ENCODE measurements around the gene KIAA1143. TPM values are rescaled to one million over a fixed set of nuclear protein-coding genes. Genes with fewer than 3 reads are reported as not detected.

The KIAA1143 gene
- total RNA-seq (ENCODE audit: unreplicated experiment) = 37.9 TPM
- long read RNA-seq, full-length matches to known transcripts = 21 of 23 reads
- long read RNA-seq, partial matches to known transcripts = 0 of 23 reads
- long read RNA-seq, other reads (novel, unspliced or antisense) = 2 of 23 reads

DNA sequence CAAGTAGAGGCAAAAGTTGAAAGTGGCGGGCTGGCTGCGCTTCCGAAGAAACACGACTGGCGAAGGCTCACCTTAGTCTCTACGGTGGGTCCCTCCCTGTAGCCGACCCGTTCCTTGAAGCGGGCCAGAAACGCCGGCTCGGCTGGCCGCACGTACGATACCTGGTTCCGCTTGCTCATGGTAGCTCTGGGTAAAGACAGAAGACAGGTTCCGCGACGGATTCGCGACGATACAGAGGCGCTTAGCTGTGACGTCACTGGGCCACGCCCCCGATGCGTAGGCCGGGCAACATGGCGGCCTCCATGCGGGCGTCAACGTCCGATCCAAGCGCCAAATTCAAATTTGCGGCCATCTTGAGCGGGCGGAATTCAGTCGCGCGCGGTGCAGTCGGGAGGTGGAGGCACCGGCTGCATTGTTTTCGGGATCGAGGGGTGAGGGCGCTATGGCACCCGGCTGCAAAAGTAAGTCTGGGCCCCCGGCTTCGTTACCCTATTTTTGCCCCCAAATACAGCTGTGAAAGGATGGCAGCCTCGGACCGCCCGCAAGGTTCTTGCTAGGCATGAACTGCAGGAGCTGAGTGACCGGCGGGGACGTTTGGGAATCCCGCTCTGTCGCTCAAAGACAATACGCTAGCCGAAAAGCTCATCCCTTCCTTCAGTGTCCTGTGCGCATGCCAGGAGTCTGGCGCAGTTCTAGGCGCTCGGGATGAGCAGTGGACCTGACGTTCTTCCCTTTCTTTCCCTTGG, at the start of gene KIAA1143, which contains the start of gene KIF15:
Gene KIAA1143, minus strand, starts transcription at position 196 of the 746 bp plus-strand sequence. Its CDS starts 17 bp downstream, at position 179.
Gene KIF15, plus strand, starts transcription at position 371 of the 746 bp plus-strand sequence. Its CDS starts 72 bp downstream, at position 443.
- Mint-ChIP-seq H3K27ac (ENCODE audit: unreplicated experiment) (peak within 1 kb of the TSS; percentile 84), H3K4me3 (ENCODE audit: unreplicated experiment) (peak within 1 kb of the TSS; percentile 96), H3K4me1 (ENCODE audit: unreplicated experiment) (peaks cover 7% of the 10 kb centered on the region), H3K9me3 (ENCODE audit: unreplicated experiment) (peaks cover 8% of the 10 kb centered on the region), H3K36me3 (ENCODE audit: low read depth, unreplicated experiment) (peaks cover 45% of the 10 kb centered on the region), H3K27me3 (ENCODE audit: unreplicated experiment) (peaks cover 5% of the 10 kb centered on the region)
- peak; percentile 94 for DNase-seq (ENCODE audit: low spot score)
- no peak for TF ChIP-seq CTCF (IDR thresholded peaks at IDR 0.05; ENCODE audit: unreplicated experiment)

GRCh38 chr3:44805960-44806359, 44.5 kb upstream of the KIAA1143 start:
- Mint-ChIP-seq H3K36me3 (ENCODE audit: low read depth, unreplicated experiment) (no peaks in the 10 kb centered on the region), H3K4me1 (ENCODE audit: unreplicated experiment) (no peaks in the 10 kb centered on the region), H3K4me3 (ENCODE audit: unreplicated experiment) (no peak overlapping the region), H3K27me3 (ENCODE audit: unreplicated experiment) (no peaks in the 10 kb centered on the region), H3K27ac (ENCODE audit: unreplicated experiment) (no peak overlapping the region), H3K9me3 (ENCODE audit: unreplicated experiment) (no peaks in the 10 kb centered on the region)
- TF ChIP-seq CTCF (IDR thresholded peaks at IDR 0.05; ENCODE audit: unreplicated experiment) = no peak
- no peak for DNase-seq (ENCODE audit: low spot score)

DNA sequence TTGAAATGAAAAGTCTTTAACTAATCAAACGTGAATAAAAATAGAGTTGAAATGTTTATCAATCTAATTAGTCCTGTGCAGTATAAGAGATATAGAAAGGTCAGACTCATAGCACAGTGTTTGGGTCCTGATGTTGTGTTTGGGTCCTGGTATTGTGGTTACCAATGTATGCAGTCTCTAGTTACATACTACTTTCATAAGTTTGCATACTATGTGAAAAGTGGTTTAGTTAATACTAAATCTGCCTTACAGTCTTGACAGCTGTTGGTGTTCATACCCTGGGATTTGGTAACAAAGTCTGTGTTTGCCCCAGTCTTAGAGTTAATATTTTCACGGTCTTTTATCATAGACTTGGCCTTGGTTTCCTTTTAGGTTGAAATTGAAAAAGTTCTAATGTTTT, 41.9 kb upstream of the KIAA1143 start:
- Mint-ChIP-seq H3K4me3 (ENCODE audit: unreplicated experiment) (no peak overlapping the region), H3K27ac (ENCODE audit: unreplicated experiment) (no peak overlapping the region), H3K36me3 (ENCODE audit: low read depth, unreplicated experiment) (no peaks in the 10 kb centered on the region), H3K27me3 (ENCODE audit: unreplicated experiment) (no peaks in the 10 kb centered on the region), H3K9me3 (ENCODE audit: unreplicated experiment) (no peaks in the 10 kb centered on the region), H3K4me1 (ENCODE audit: unreplicated experiment) (no peaks in the 10 kb centered on the region)
- no peak for DNase-seq (ENCODE audit: low spot score)
- TF ChIP-seq CTCF (IDR thresholded peaks at IDR 0.05; ENCODE audit: unreplicated experiment) = no peak

GRCh38 chr3:44802011-44802410, 40.6 kb upstream of the KIAA1143 start:
- H3K4me3 Mint-ChIP-seq (ENCODE audit: unreplicated experiment) = no peak overlapping the region
- TF ChIP-seq CTCF (IDR thresholded peaks at IDR 0.05; ENCODE audit: unreplicated experiment) = no peak
- no peak for DNase-seq (ENCODE audit: low spot score)
- H3K27me3 Mint-ChIP-seq (ENCODE audit: unreplicated experiment) = no peaks in the 10 kb centered on the region
- H3K4me1 Mint-ChIP-seq (ENCODE audit: unreplicated experiment) = no peaks in the 10 kb centered on the region
- no peak overlapping the region for H3K27ac Mint-ChIP-seq (ENCODE audit: unreplicated experiment)
- H3K9me3 Mint-ChIP-seq (ENCODE audit: unreplicated experiment) = no peaks in the 10 kb centered on the region
- H3K36me3 Mint-ChIP-seq (ENCODE audit: low read depth, unreplicated experiment) = no peaks in the 10 kb centered on the region

DNA sequence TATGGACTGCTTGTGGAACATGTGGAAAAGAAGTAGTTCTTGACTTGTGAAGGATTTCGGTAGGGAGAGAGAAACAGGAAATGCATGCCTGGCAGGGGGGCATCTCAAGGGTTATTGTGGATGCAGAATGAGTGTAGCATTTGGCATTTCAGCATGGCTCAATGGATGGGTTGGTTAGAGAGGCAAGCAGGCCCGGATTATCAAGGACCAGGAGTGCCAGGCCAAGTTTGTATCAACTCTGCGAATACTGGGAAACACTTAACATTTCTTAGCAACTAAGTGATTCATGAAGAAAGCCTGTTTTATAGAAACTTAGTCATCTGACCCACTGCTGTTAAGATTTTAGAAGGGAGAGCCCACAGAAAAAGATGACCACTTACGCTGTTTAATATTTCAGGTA, 33.8 kb upstream of the KIAA1143 start:
- no peak for DNase-seq (ENCODE audit: low spot score)
- peaks cover 5% of the 10 kb centered on the region for H3K36me3 Mint-ChIP-seq (ENCODE audit: low read depth, unreplicated experiment)
- peaks cover 1% of the 10 kb centered on the region for H3K27me3 Mint-ChIP-seq (ENCODE audit: unreplicated experiment)
- no peak overlapping the region for H3K27ac Mint-ChIP-seq (ENCODE audit: unreplicated experiment)
- H3K4me3 Mint-ChIP-seq (ENCODE audit: unreplicated experiment) = no peak overlapping the region
- no peak for TF ChIP-seq CTCF (IDR thresholded peaks at IDR 0.05; ENCODE audit: unreplicated experiment)
- no peaks in the 10 kb centered on the region for H3K9me3 Mint-ChIP-seq (ENCODE audit: unreplicated experiment)
- H3K4me1 Mint-ChIP-seq (ENCODE audit: unreplicated experiment) = peaks cover 4% of the 10 kb centered on the region

Data from endothelial cell (in vitro differentiated cells).